HTERT RPE-1 (cell line): ENCODE results near the gene MAP2K4.

Experiments used
- in situ Hi-C: fragments of 300-500 bp; cut with MboI; formaldehyde crosslinking; loops from 4 replicates; pipeline ENCODE4 v1.14.3; 2020; ENCODE audit warnings: low sequenced_read_pairs

MAP2K4 gene

GRCh38 chr17:12035673-12036072 lies 15.0 kb downstream of the MAP2K4 start:
- in situ Hi-C loops = no loop called here

- in situ Hi-C loops = no loop called here
Observed at GRCh38 chr17:12037970-12038369, 17.3 kb downstream of the MAP2K4 start.

DNA sequence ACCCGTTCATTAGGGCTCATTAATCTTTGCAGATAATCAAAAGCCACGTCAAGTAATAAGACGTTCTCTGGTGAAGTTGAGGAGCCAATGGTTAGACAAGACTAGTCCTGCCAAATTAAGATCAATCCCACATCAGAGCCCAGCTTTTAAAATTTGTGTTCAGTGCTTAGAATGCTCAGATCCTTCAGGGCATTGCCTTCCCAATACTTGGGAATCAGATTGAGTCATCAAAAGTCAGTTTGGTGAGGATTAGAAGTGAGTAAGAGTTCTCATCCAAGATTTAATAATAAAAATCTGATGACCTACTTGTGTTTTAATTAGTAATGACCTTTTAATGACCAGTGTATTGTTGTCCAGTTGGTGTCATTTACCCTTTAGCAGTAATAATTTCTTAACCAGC lies 19.8 kb downstream of the MAP2K4 start:
- in situ Hi-C loops = no loop called here

GRCh38 chr17:12041312-12041711 lies 20.6 kb downstream of the MAP2K4 start:
- in situ Hi-C loops = no loop called here

- in situ Hi-C loops = no loop called here
Observed at GRCh38 chr17:12043702-12044101, 23.0 kb downstream of the MAP2K4 start.

DNA sequence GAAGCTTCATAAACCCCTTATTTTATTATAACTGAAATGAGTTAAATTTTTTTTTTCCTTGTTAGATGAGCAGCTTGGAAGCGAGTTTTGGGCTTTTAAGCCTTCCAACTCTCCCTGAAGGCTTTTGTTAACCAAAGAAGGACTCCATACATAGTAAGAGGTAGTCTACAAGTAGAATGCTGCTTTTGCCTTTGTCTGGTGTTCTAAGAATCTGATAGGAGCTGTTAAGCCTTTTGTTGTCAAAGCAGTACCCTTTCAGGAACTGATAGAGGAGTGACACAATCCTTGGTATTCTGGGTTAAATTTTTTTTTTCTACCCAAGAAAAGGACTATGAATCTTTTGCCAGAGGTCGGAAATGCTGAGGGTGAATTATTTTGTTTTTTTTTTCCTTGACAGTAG lies 26.1 kb downstream of the MAP2K4 start:
- in situ Hi-C loops = no loop called here

DNA sequence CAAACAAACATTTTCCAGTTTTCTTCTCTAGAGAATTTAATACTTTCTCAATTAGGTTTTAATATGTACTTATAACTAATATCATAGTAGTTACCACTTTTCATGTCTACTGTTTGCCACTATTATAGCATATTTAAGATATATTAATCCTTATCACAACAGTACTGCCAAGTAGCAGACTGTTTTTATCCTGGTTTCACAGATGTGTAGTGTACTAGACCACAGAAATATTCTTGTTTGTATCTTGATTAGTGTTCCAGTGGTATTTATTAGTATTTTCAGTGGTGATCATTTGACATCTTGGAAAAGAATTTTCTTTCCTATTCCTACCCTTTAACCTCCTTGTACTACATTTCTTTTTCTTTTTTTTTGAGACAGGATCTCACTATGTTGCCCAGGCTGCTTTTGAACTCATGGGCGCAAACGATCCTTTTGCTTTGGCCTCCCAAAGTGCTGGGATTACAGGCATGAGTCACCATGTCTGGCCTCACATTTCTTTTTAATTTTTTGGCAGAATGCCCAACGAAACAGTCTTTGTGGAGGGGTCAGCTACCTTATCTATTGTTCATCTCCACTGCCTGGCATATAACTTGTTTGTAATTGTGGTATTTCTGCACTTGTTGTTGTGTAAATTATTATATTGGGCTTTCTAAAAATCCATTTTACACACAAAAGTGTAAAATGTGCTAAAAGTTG lies 27.2 kb downstream of the MAP2K4 start:
- in situ Hi-C loops = no loop called here

GRCh38 chr17:12048843-12049473 lies 28.3 kb downstream of the MAP2K4 start:
- in situ Hi-C loops = no loop called here

GRCh38 chr17:12050646-12051225 lies 30.1 kb downstream of the MAP2K4 start:
- in situ Hi-C loops = no loop called here

DNA sequence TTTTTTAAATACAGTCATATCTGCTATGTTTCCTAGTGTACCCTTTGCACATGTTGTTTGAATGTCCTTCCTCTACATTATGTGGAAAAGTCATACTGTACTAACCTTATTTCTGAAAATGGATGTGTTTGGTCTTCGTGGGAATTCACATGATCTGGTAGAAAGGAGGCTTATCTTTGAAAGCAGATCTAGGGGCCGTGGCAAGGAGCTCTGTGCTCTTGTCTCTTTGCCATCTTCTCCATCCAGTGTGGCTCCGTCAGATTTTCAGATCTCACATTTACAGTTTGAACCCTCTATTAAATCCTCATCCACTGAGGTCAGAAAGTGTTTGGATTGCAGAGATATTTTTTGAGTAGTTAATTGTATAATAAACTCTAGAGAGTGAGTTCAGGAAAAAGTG lies 32.9 kb downstream of the MAP2K4 start:
- in situ Hi-C loops = no loop called here

- in situ Hi-C loops = no loop called here
Observed at GRCh38 chr17:12055889-12056288, 35.2 kb downstream of the MAP2K4 start.

DNA sequence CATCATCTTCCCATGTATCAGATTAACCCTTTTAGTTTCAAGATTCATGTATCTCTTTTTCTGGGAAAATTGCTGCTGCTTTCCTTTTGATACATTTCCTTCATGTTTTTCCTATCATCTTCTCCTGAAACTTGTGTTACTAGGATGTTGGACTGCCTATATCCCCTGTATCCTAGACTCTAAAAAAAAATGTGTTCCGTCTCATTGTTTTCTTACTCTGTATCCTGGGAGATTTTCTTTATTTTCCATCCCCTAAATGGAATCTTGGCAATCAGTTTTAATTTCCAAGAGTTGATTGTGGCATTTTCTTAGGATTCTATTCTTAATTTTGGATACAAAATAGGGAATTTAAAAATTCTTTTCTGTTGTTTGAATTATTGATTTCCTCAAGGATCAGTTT lies 36.8 kb downstream of the MAP2K4 start:
- in situ Hi-C loops = no loop called here

GRCh38 chr17:12058535-12058934 lies 37.9 kb downstream of the MAP2K4 start:
- in situ Hi-C loops = no loop called here

DNA sequence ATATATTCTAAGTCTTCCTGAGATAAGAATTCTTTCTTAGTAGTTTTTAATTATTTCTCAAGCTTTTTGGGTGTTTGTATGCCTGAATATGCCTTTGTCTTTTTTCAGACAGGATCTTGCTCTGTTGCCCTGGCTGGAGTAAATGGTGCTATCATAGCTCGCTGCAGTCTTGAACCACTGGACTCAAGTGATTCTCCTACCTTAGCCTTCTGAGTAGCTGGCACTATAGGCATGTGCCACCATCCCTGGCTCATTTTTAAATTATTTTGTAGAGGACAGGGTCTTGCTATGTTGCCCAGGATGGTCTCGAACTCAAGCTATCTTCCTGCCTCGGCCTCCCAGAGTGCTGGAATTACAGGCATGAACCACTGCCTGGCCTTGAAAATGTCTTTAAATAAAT lies 41.6 kb downstream of the MAP2K4 start:
- in situ Hi-C loops = no loop called here

- in situ Hi-C loops = no loop called here
Observed at GRCh38 chr17:12064395-12064794, 43.7 kb downstream of the MAP2K4 start.

- in situ Hi-C loops = no loop called here
Observed at GRCh38 chr17:12067485-12067884, 46.8 kb downstream of the MAP2K4 start.

GRCh38 chr17:12068946-12069345 lies 48.3 kb downstream of the MAP2K4 start:
- in situ Hi-C loops = no loop called here

DNA sequence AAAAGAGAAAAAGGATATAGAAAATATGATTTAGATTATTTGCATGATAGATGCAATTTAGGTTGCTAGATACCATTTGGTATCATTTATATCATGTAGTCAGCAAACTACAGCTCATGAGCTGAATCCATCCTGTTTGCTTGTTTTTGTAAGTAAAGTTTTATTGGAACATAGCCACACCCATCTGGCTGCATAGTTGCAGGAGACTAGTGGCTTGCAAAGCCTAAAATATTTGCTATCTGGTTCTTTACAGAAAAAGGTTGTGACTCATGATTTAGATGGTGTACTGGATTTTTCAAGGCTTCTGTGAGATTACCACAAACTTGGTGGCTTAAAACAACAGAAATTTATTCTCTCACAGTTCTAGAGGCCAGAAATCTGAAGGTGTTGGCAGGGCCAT lies 49.9 kb downstream of the MAP2K4 start:
- in situ Hi-C loops = no loop called here

- in situ Hi-C loops = no loop called here
Observed at GRCh38 chr17:12074346-12074745, 53.7 kb downstream of the MAP2K4 start.

DNA sequence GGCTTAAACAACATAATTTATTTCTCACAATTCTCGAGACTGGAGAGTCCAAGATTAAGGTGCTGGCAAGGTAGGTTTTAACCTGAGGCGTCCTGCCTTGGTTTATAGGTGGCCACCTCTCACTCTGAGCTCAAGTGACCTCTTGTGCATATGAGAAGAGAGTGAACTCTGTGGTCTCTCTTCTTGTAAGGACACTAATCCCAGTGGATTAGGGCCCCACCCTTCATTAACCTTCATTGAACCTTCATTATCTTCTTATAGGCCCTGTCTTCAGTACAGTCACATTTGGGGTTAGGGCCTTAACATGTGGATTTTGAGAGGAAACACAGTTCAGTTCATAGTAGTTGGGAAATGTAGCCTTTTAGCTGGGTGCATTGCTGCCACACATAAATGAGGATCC lies 57.1 kb downstream of the MAP2K4 start:
- in situ Hi-C loops = no loop called here

GRCh38 chr17:12078791-12079190 lies 58.1 kb downstream of the MAP2K4 start:
- in situ Hi-C loops = no loop called here

GRCh38 chr17:12081720-12082119 lies 61.0 kb downstream of the MAP2K4 start:
- in situ Hi-C loops = no loop called here
